Measurements from ENCODE around the gene TNN. TPM values are rescaled to one million over a fixed set of nuclear protein-coding genes. Genes with fewer than 3 reads are reported as not detected.

Gene TNN
- total RNA-seq, 1 experiment from 2014 or later: 0.07 TPM

- DNase-seq: no peak
- no peaks in the 10 kb centered on the region for H3K9me3 Mint-ChIP-seq (ENCODE audit: low read depth, unreplicated experiment)
- intact Hi-C loops (cut with micrococcal nuclease; ENCODE audit: unreplicated experiment): no loop called here
- H3K27ac Mint-ChIP-seq (ENCODE audit: unreplicated experiment): no peak overlapping the region
- H3K36me3 Mint-ChIP-seq (ENCODE audit: insufficient read depth, unreplicated experiment): peaks cover 10% of the 10 kb centered on the region
- no peak overlapping the region for H3K4me3 Mint-ChIP-seq (ENCODE audit: low read depth, unreplicated experiment)
- no peak for TF ChIP-seq CTCF (IDR thresholded peaks at IDR 0.05; ENCODE audit: unreplicated experiment)
- H3K27me3 Mint-ChIP-seq (ENCODE audit: unreplicated experiment): no peaks in the 10 kb centered on the region
- BruUV-seq (replicated peaks): no TSS peak
- CTCF ChIA-PET: no interaction called here
- H3K4me1 Mint-ChIP-seq (ENCODE audit: low read depth, unreplicated experiment): peaks cover 8% of the 10 kb centered on the region
Observed at GRCh38 chr1:175179837-175180590, 112.4 kb downstream of the TNN start.

- CTCF ChIA-PET: no interaction called here
- no peak for TF ChIP-seq CTCF (IDR thresholded peaks at IDR 0.05; ENCODE audit: unreplicated experiment)
- intact Hi-C loops (cut with micrococcal nuclease; ENCODE audit: unreplicated experiment): no loop called here
- Mint-ChIP-seq H3K9me3 (ENCODE audit: low read depth, unreplicated experiment) (no peaks in the 10 kb centered on the region), H3K36me3 (ENCODE audit: insufficient read depth, unreplicated experiment) (peaks cover 10% of the 10 kb centered on the region), H3K27ac (ENCODE audit: unreplicated experiment) (no peak overlapping the region), H3K4me1 (ENCODE audit: low read depth, unreplicated experiment) (peaks cover 8% of the 10 kb centered on the region), H3K27me3 (ENCODE audit: unreplicated experiment) (no peaks in the 10 kb centered on the region), H3K4me3 (ENCODE audit: low read depth, unreplicated experiment) (no peak overlapping the region)
- no peak for DNase-seq
- no TSS peak for BruUV-seq (replicated peaks)
Observed at GRCh38 chr1:175182201-175182746, 114.6 kb downstream of the TNN start.

- H3K27me3 Mint-ChIP-seq (ENCODE audit: unreplicated experiment): no peaks in the 10 kb centered on the region
- BruUV-seq (replicated peaks): no TSS peak
- no peak for TF ChIP-seq CTCF (IDR thresholded peaks at IDR 0.05; ENCODE audit: unreplicated experiment)
- peaks cover 10% of the 10 kb centered on the region for H3K36me3 Mint-ChIP-seq (ENCODE audit: insufficient read depth, unreplicated experiment)
- H3K27ac Mint-ChIP-seq (ENCODE audit: unreplicated experiment): no peak overlapping the region
- H3K4me1 Mint-ChIP-seq (ENCODE audit: low read depth, unreplicated experiment): peaks cover 8% of the 10 kb centered on the region
- H3K9me3 Mint-ChIP-seq (ENCODE audit: low read depth, unreplicated experiment): no peaks in the 10 kb centered on the region
- DNase-seq: no peak
- CTCF ChIA-PET: no interaction called here
- H3K4me3 Mint-ChIP-seq (ENCODE audit: low read depth, unreplicated experiment): no peak overlapping the region
- intact Hi-C loops (cut with micrococcal nuclease; ENCODE audit: unreplicated experiment): no loop called here
Observed at GRCh38 chr1:175183586-175183985, 116.0 kb downstream of the TNN start.

GRCh38 chr1:175185903-175186302, 118.3 kb downstream of the TNN start:
- CTCF ChIA-PET: interaction anchor here (0.5 to 1.9 kb wide), 3 partner anchors 14 to 184 kb away, joined by 3 to 4 read pairs (median 4); no protein-coding TSS in a partner anchor
- H3K27me3 Mint-ChIP-seq (ENCODE audit: unreplicated experiment): no peaks in the 10 kb centered on the region

More at GRCh38 chr1:175185903-175186302, 118.3 kb downstream of the TNN start:
- intact Hi-C loops (cut with micrococcal nuclease; ENCODE audit: unreplicated experiment): no loop called here
- Mint-ChIP-seq H3K9me3 (ENCODE audit: low read depth, unreplicated experiment) (no peaks in the 10 kb centered on the region), H3K4me1 (ENCODE audit: low read depth, unreplicated experiment) (peaks cover 10% of the 10 kb centered on the region), H3K36me3 (ENCODE audit: insufficient read depth, unreplicated experiment) (peaks cover 10% of the 10 kb centered on the region), H3K27ac (ENCODE audit: unreplicated experiment) (no peak overlapping the region), H3K4me3 (ENCODE audit: low read depth, unreplicated experiment) (no peak overlapping the region)
- BruUV-seq (replicated peaks): no TSS peak
- no peak for DNase-seq
- TF ChIP-seq CTCF (IDR thresholded peaks at IDR 0.05; ENCODE audit: unreplicated experiment): no peak
